ENCODE results near the gene ZNF765. TPM values are rescaled to one million over a fixed set of nuclear protein-coding genes. Genes with fewer than 3 reads are reported as not detected.

ZNF765 gene
- total and polyA plus RNA-seq, 2 donors (not counting 1 experiment from before 2014, with no cell fraction given) = 5.3 to 24.0 TPM

Small RNAs within 50 kb of the gene (small RNA-seq; reads per million reads assigned to genes)
- not detected for gene RPL39P36 (ENCODE audit: insufficient read length, low read depth, low replicate concordance)

Other genes starting within 250 kb of the ZNF765 start
- 31.6 and 40.5 TPM in 2 replicates for gene ZNF347, start 236.1 kb upstream of the ZNF765 start, total RNA-seq
- gene ZNF347, start 236.1 kb upstream of the ZNF765 start, polyA plus RNA-seq = 3.0 and 3.3 TPM in 2 replicates
- gene ZNF665, start 201.8 kb upstream of the ZNF765 start, total RNA-seq = 16.3 and 18.1 TPM in 2 replicates
- 7.0 and 12.8 TPM in 2 replicates for gene ZNF665, start 201.8 kb upstream of the ZNF765 start, polyA plus RNA-seq
- gene ZNF677, start 140.3 kb upstream of the ZNF765 start, total RNA-seq = 19.3 and 19.4 TPM in 2 replicates
- gene ZNF677, start 140.3 kb upstream of the ZNF765 start, polyA plus RNA-seq = 11.1 and 12.5 TPM in 2 replicates
- not detected in 2 replicates for gene VN1R2, start 136.9 kb upstream of the ZNF765 start, total RNA-seq
- not detected in 2 replicates for gene VN1R2, start 136.9 kb upstream of the ZNF765 start, polyA plus RNA-seq
- gene VN1R4, start 127.4 kb upstream of the ZNF765 start, total RNA-seq = not detected in 2 replicates
- gene VN1R4, start 127.4 kb upstream of the ZNF765 start, polyA plus RNA-seq = not detected in 2 replicates
- 16.9 and 17.4 TPM in 2 replicates for gene ZNF845, start 61.4 kb upstream of the ZNF765 start, total RNA-seq
- gene ZNF845, start 61.4 kb upstream of the ZNF765 start, polyA plus RNA-seq = 2.3 and 2.4 TPM in 2 replicates
- gene ZNF525, start 29.4 kb upstream of the ZNF765 start, total RNA-seq = 33.8 and 34.3 TPM in 2 replicates
- 7.5 and 12.9 TPM in 2 replicates for gene ZNF525, start 29.4 kb upstream of the ZNF765 start, polyA plus RNA-seq
- gene ZNF761, start 36.8 kb downstream of the ZNF765 start, total RNA-seq = 14.9 and 18.9 TPM in 2 replicates
- 10.4 and 12.1 TPM in 2 replicates for gene ZNF761, start 36.8 kb downstream of the ZNF765 start, polyA plus RNA-seq
- 7.8 and 10.8 TPM in 2 replicates for gene ZNF813, start 72.6 kb downstream of the ZNF765 start, total RNA-seq
- 1.2 and 1.5 TPM in 2 replicates for gene ZNF813, start 72.6 kb downstream of the ZNF765 start, polyA plus RNA-seq
- gene ZNF331, start 143.0 kb downstream of the ZNF765 start, total RNA-seq = 60.1 and 68.2 TPM in 2 replicates
- gene ZNF331, start 143.0 kb downstream of the ZNF765 start, polyA plus RNA-seq = 21.6 and 109 TPM in 2 replicates
- gene DPRX, start 236.8 kb downstream of the ZNF765 start, total RNA-seq = not detected in 2 replicates
- not detected in 2 replicates for gene DPRX, start 236.8 kb downstream of the ZNF765 start, polyA plus RNA-seq

Data from B cell (primary cell).